ENCODE results near the gene ITPR1. TPM values are rescaled to one million over a fixed set of nuclear protein-coding genes. Genes with fewer than 3 reads are reported as not detected.

ITPR1 gene
- total RNA-seq, 1 experiment from 2014 or later = 8.7 TPM

DNA sequence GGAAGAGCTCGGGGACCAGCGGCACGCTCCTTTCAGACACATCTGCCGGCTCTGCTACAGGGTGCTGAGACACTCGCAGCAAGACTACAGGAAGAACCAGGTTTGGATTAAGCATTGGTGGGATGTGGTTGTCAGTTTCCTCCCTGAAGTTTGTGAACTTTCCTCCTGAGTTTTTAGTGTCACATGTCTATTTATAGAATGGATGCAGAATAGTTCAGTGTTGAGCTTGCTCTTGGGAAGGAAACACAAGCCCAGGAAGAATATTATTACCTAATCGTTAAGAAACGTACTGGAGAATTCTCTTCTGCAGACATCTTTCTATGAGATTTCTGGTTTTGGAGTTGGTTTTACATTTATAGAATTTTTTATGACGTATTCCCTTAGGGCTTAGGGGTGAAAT, 172.0 kb downstream of the ITPR1 start:
- Histone ChIP-seq H3K27ac (ENCODE audit: low read length) (no peak overlapping the region), H3K4me1 (ENCODE audit: control insufficient read depth, insufficient read depth, low read length) (no peaks in the 10 kb centered on the region), H3K9me3 (ENCODE audit: control insufficient read depth, insufficient read depth, low read depth, low read length) (no peaks in the 10 kb centered on the region), H3K4me3 (ENCODE audit: low read depth in 2 of 2, low read length in 2 of 2) (no peak overlapping the region), H3K36me3 (ENCODE audit: control insufficient read depth, insufficient read depth, low read length) (no peaks in the 10 kb centered on the region), H3K27me3 (ENCODE audit: control insufficient read depth, insufficient read depth, low read length) (no peaks in the 10 kb centered on the region)
- ChIA-PET CTCF (no interaction called here), POLR2A (no interaction called here)
- BruUV-seq (replicated peaks) = no TSS peak
- ATAC-seq (no peak), DNase-seq (ENCODE audit: low read depth, low spot score) (no peak)
- in situ Hi-C loops (cut with HindIII; ENCODE audit: low pct_unique_long_range_greater_than_20kb, low sequenced_read_pairs) = no loop called here
- intact Hi-C loops (cut with micrococcal nuclease; ENCODE audit: unreplicated experiment) = no loop called here
- TF ChIP-seq, protein P1, sequence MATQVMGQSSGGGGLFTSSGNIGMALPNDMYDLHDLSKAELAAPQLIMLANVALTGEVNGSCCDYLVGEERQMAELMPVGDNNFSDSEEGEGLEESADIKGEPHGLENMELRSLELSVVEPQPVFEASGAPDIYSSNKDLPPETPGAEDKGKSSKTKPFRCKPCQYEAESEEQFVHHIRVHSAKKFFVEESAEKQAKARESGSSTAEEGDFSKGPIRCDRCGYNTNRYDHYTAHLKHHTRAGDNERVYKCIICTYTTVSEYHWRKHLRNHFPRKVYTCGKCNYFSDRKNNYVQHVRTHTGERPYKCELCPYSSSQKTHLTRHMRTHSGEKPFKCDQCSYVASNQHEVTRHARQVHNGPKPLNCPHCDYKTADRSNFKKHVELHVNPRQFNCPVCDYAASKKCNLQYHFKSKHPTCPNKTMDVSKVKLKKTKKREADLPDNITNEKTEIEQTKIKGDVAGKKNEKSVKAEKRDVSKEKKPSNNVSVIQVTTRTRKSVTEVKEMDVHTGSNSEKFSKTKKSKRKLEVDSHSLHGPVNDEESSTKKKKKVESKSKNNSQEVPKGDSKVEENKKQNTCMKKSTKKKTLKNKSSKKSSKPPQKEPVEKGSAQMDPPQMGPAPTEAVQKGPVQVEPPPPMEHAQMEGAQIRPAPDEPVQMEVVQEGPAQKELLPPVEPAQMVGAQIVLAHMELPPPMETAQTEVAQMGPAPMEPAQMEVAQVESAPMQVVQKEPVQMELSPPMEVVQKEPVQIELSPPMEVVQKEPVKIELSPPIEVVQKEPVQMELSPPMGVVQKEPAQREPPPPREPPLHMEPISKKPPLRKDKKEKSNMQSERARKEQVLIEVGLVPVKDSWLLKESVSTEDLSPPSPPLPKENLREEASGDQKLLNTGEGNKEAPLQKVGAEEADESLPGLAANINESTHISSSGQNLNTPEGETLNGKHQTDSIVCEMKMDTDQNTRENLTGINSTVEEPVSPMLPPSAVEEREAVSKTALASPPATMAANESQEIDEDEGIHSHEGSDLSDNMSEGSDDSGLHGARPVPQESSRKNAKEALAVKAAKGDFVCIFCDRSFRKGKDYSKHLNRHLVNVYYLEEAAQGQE (IDR thresholded peaks at IDR 0.05; ENCODE audit: insufficient read depth in 1 of 2, low read depth in 2 of 2, low read length in 1 of 2) = no peak
- TF ChIP-seq POLR2AphosphoS5 (IDR thresholded peaks at IDR 0.05; ENCODE audit: low read depth, low read length) = no peak
- no peak for TF ChIP-seq TCF7L2 (IDR thresholded peaks at IDR 0.05; ENCODE audit: low read depth, low read length)
- TF ChIP-seq SIN3A (IDR thresholded peaks at IDR 0.05; ENCODE audit: borderline replicate concordance, insufficient read depth, low read depth, low read length) = no peak
- TF ChIP-seq CTCF (IDR thresholded peaks at IDR 0.05) = no peak

DNA sequence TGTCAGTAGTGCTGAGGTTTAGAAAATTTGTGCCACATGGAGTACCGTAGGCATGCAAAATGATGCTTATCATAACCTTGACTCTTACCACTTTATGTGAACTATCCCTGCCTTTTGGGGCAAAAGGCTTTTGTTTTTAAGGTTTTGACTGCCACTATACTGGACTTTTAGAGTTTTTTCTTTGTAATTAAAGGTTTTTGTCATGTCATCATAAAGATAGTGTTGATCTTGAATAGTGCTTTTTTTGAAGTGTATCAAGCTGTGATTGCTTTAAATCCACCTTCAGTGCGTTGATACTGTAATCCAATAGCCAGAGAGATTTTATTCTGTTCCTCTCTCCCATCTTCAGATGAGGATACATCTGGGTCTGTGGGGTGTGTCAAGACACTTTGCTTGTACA, 172.9 kb downstream of the ITPR1 start:
- CTCF ChIA-PET = no interaction called here
- Histone ChIP-seq H3K4me3 (ENCODE audit: low read depth in 2 of 2, low read length in 2 of 2) (no peak overlapping the region), H3K36me3 (ENCODE audit: control insufficient read depth, insufficient read depth, low read length) (no peaks in the 10 kb centered on the region), H3K27ac (ENCODE audit: low read length) (no peak overlapping the region), H3K4me1 (ENCODE audit: control insufficient read depth, insufficient read depth, low read length) (no peaks in the 10 kb centered on the region), H3K9me3 (ENCODE audit: control insufficient read depth, insufficient read depth, low read depth, low read length) (no peaks in the 10 kb centered on the region), H3K27me3 (ENCODE audit: control insufficient read depth, insufficient read depth, low read length) (no peaks in the 10 kb centered on the region)
- DNase-seq (ENCODE audit: low read depth, low spot score) (no peak), ATAC-seq (no peak)
- POLR2A ChIA-PET = interaction anchor here (0.6 kb wide), 1 partner anchor 357 kb away, joined by 5 read pairs; no protein-coding TSS in a partner anchor
- in situ Hi-C loops (cut with HindIII; ENCODE audit: low pct_unique_long_range_greater_than_20kb, low sequenced_read_pairs) = no loop called here
- intact Hi-C loops (cut with micrococcal nuclease; ENCODE audit: unreplicated experiment) = no loop called here
- BruUV-seq (replicated peaks) = no TSS peak
- TF ChIP-seq CTCF (IDR thresholded peaks at IDR 0.05) = no peak
- no peak for TF ChIP-seq POLR2AphosphoS5 (IDR thresholded peaks at IDR 0.05; ENCODE audit: low read depth, low read length)
- TF ChIP-seq TCF7L2 (IDR thresholded peaks at IDR 0.05; ENCODE audit: low read depth, low read length) = no peak
- TF ChIP-seq, protein P1 (IDR thresholded peaks at IDR 0.05; ENCODE audit: insufficient read depth in 1 of 2, low read depth in 2 of 2, low read length in 1 of 2) = no peak
- no peak for TF ChIP-seq SIN3A (IDR thresholded peaks at IDR 0.05; ENCODE audit: borderline replicate concordance, insufficient read depth, low read depth, low read length)

Measured in Panc1 (cell line).